Gastroesophageal sphincter (tissue), 3 donors: ENCODE measurements around the gene ZBED3.

ENCODE experiments used
- CTCF ChIP-seq, 4 experiments: fragments of 200-600 bp in 2 of 4; fragments of 450-650 bp in 2 of 4; sonication (generic) in 1 of 4; IDR thresholded peaks; one replicate each; pipeline ENCODE4 v1.5.1; 2017 to 2019; ENCODE audit warnings: antibody characterized with exemption in 4 of 4, mild to moderate bottlenecking in 2 of 4, moderate library complexity in 2 of 4
- EP300 ChIP-seq: sonication (generic); formaldehyde crosslinking; IDR thresholded peaks from one replicate; pipeline ENCODE4 v1.6.1; 2017; ENCODE audit warnings: antibody characterized with exemption, mild to moderate bottlenecking
- POLR2AphosphoS5 ChIP-seq: sonication (generic); formaldehyde crosslinking; IDR thresholded peaks from one replicate; pipeline ENCODE4 v1.6.1; 2017; ENCODE audit warnings: antibody characterized with exemption

DNA sequence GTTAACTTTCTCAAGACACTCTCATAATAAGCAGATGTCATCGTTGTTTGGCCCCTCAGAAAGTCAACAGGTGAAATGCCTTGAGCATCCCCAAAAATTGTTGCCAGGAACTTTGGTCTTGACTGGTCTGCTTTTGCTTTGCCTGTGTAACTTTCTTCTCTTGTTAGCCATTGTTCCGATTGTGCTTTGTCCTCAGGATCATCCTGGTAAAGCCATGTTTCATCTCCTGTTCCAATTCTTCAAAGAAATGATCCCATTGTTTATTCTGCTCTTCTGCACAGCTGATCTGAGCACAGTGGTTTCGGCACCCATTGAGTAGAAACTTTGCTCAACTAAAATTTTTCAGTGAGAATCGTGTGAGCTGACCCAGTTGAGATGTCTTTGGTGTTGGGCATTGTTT is 8.1 kb upstream of the ZBED3 start:
- TF ChIP-seq POLR2AphosphoS5 (no peak), CTCF (IDR thresholded peaks at IDR 0.05) (no peak), EP300 (no peak)
